ENCODE measurements around the gene CNTNAP4.

The CNTNAP4 gene

GRCh38 chr16:76309639-76310335 lies 32.6 kb downstream of the CNTNAP4 start:
- no peak for DNase-seq (ENCODE audit: low read depth)

DNA sequence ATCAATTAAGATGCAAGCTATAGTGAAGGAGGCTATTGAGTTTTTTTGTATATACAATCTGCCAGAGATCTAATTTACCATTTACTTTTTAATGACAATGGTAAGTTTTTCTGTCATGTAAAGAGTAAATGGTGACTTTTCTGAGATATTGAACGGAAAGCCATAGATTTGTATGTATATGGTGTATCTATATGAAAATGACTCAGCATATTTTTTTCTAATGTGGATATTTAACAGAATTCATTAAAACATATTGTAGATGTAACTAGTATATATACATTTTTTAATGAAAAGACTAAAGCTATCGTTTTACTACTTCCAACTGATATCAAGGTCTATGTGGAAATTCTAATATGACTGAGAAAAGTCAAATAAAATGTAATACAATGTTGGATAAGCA lies 34.1 kb downstream of the CNTNAP4 start:
- DNase-seq (ENCODE audit: low read depth): no peak

DNA sequence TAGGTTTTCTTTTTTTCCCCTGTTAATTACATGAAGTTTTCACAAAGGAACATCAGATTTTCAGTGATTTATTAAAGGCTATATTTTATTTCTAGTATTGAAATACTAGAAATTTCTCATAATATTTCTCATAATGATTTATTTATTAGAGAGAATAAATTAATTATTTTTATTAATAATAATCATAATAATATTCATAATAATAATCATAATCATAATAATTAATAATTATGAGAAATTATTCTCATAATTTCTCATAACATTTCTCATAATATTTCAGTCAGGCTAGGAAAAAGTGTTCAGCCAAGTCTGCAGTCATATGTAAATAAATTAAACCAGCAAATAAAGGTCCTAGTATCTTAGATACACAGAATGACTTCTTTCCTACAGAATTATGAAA lies 41.4 kb downstream of the CNTNAP4 start:
- DNase-seq (ENCODE audit: low read depth): no peak

GRCh38 chr16:76329106-76329505 lies 51.9 kb downstream of the CNTNAP4 start:
- DNase-seq (ENCODE audit: low read depth): no peak

DNA sequence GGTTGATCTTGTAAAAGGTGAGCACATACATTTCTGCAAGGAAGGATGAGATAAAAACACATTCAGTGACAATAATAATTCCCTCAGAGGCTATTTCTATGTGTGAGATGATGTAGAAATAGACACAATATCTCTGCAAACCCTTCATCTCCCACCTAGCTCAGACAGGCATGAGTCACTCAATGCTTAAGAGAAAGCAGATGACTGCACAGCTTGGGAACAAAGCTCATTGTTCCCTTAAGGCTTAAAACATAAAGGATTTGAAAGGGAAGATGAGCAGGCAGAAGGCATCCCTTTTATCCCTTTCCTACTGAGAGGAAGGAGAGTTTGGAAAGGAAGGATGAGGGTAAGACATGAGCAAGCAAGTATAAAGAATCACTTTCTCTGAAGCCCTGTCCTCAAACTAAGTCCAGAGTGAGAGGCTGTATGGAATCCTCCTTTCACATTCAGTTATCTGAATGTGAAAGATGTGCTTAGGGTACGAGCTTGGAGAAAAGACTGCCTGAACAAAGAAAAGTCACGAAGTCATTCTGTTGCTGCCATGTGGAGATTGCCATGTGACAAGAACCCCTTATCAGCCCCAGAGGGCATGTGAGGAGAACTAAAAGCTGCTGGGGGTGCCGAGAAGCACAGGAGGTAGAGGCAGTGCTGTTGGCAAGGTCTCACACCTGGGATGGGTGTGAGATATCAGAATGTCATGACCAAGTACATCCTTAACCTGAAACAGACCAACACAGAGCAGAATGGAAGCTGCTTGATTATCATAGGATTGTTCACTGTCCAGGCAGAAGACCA lies 58.2 kb downstream of the CNTNAP4 start:
- DNase-seq (ENCODE audit: low read depth): no peak

DNA sequence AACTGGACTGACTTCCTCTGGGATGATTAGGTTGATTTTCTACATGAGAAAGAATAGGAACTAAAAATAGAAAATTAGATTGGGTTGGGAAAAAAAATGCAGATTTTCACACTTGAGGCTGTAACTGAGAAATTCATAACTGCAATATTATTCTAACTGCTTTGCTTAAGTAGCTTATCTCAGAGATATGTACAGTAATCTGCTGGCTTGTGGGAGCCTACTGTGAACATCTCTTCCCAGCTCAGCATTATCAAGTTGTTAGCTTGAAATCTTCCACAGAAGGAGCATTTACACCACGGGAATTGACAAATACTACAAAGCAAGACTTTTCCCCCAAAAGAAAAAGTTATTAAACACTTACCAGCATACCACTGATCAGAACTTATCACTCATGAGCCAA lies 58.9 kb downstream of the CNTNAP4 start:
- no peak for DNase-seq (ENCODE audit: low read depth)

GRCh38 chr16:76338472-76338871 lies 61.3 kb downstream of the CNTNAP4 start:
- no peak for DNase-seq (ENCODE audit: low read depth)

GRCh38 chr16:76343769-76344168 lies 66.6 kb downstream of the CNTNAP4 start:
- DNase-seq (ENCODE audit: low read depth): no peak

- DNase-seq (ENCODE audit: low read depth): no peak
Measured at GRCh38 chr16:76345163-76345661, 68.0 kb downstream of the CNTNAP4 start.

- DNase-seq (ENCODE audit: low read depth): no peak
Measured at GRCh38 chr16:76346210-76346609, 69.0 kb downstream of the CNTNAP4 start.

- no peak for DNase-seq (ENCODE audit: low read depth)
Measured at GRCh38 chr16:76351441-76351840, 74.2 kb downstream of the CNTNAP4 start.

DNA sequence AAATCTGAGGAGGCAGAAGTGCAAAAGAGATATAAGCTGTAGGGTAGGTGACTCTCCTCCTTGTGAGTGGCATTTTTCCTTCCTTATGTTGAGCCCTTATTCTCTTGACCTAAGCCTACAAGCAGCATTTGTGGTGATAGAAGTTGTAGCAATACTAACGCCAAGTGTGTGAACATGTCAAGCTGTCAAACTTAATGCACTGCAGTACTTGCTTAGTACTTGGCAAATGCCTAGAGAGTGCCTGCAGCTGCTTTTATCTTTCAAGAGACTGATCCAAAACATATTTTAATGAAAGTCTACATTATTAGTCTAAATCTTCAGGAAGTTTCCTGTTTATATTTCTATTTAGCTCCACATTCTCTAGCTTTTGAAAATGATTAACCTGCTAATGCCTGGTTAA lies 83.2 kb downstream of the CNTNAP4 start:
- DNase-seq (ENCODE audit: low read depth): no peak

DNA sequence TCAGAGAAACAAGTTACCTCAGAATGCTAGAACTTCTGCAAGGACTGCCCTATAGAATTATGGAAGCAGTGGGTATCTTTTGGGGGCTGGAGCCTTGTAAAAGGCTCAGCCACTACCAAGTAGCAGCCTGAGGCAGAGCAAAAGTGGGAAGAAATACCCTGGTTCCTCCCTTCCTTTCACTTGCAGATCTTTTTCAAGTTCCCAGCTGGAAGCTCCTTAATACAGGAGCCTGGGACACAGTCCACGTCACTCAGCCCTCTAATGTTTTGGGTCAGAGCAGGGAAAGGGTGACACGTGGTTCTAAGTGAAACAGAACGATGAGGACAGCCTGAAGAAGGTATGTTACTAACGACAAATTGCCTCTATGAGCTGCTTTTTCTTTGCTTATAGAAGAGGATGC lies 93.1 kb downstream of the CNTNAP4 start:
- no peak for DNase-seq (ENCODE audit: low read depth)

DNA sequence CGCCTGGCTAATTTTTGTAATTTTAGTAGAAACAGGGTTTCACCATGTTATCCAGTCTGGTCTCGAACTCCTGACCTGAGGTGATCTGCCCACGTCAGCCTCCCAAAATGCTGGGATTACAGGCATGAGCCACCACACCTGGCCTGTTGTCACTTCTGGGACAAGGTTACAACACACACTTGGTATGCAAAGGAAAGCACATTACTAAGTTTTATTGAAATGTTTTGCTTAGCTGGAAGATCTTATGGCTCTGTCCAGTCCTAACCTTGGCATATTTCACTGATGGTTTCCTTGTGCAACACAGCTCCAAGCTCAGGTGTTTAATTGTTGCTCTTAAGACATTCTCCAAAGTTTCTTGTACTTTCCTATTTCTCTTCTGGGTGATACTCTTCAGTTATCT lies 94.2 kb downstream of the CNTNAP4 start:
- DNase-seq (ENCODE audit: low read depth): no peak

GRCh38 chr16:76373998-76374397 lies 96.8 kb downstream of the CNTNAP4 start:
- no peak for DNase-seq (ENCODE audit: low read depth)

- DNase-seq (ENCODE audit: low read depth): no peak
Measured at GRCh38 chr16:76376988-76377387, 99.8 kb downstream of the CNTNAP4 start.

DNA sequence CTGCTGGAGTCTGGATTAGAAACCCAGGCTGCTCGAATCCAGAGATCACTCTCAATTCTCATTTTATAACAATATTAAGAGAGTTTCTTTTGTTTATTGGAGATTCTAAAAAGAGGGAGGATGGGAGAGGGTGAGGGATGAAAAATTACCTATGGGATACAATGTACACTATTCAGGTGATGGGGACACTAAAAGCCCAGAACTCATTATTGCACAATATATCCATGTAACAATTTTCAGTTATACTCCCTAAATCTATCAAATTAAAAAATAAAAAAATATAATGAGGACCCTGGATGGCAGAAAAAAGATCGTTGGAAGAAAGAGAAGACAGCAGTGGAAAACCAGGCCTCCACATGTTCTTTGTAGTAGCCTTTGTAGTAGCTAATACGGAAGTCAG lies 100.8 kb downstream of the CNTNAP4 start:
- DNase-seq (ENCODE audit: low read depth): no peak

- no peak for DNase-seq (ENCODE audit: low read depth)
Measured at GRCh38 chr16:76381096-76381495, 103.9 kb downstream of the CNTNAP4 start.

GRCh38 chr16:76385601-76386230 lies 108.5 kb downstream of the CNTNAP4 start:
- DNase-seq (ENCODE audit: low read depth): no peak

DNA sequence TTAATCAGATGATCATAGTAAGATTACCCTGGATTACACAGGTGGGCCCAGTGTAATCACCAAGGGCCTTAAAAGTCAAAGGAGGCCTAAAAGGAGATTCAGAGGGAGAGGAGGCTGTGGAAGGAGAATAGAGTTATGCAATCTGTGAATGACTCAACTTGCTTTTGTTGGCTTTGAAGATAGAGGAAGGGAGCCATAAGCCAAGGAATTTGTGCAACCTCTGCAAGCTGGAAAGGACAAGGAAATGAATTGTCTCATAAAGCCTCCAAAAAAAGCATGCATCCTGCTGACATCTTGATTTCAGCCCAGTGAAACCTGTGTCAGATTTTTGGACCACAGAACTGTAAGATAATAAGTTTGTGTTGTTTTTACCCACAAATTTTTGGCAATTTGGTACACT lies 109.6 kb downstream of the CNTNAP4 start:
- no peak for DNase-seq (ENCODE audit: low read depth)

DNA sequence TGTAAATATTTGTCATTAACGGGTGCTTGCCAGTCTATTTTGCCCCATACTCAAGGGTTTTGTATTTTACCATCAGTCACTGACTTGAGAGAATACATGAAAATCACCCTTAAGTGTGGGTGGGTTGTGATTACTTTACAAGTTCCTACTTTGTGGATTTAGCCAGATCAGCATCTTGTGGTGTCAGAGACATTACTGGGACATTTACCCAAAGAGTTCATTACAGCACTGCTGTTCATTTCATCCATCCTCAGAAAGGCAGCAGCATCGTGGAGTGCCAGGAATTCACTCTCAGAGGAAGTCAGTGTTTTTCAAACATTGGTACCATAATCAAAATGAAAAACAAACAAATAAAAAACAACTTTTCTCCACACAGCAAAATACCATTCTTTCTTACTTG lies 110.8 kb downstream of the CNTNAP4 start:
- no peak for DNase-seq (ENCODE audit: low read depth)

DNA sequence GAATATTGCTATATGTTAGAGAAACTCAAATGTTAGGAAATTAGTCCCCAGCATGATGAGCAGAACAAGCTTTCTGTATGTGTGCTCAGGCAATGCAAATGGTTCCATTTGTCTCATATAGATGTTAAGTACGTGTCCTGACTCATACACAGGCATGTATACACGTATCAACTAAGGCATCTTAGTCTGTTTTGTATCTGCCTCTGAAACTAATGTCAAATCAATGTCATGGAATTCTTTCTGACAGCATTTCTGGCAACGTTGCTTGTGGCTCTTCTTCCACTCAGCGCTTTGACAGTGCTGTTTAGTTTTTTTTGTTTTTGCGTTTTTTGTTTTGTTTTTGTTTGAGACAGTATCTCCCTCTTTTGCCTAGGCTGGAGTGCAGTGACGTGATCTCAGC lies 111.9 kb downstream of the CNTNAP4 start:
- DNase-seq (ENCODE audit: low read depth): no peak

DNA sequence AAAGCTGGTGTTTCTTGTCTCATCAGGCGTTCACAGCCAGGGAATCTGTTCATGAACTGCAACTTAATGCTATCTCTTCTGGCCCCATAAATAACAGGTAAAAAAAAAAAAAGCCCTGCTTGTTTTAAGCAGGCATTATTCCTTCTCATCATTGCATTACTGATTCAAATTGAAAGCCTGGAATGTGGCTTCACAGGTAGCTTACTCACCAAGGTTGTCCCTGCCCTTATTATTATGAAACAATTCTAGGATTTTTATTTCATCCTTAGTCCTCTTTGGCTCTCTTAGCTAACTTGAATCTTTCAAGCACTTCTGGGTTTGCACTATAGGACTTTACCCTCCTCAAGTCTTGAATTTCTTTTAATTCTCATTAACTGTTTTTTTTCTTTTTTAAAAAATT lies 113.3 kb downstream of the CNTNAP4 start:
- DNase-seq (ENCODE audit: low read depth): no peak

Measured in EH (cell line).